DND-41 (cell line): ENCODE data around the gene HMCN2.

Experiments used
- ATAC-seq: fragments of 200-7000 bp; cut with Tn5 transposase; 3 replicates; pipeline ENCODE4 v1.9.1; 2021; ENCODE audit warnings: low read depth; ENCODE audit not compliant: insufficient read depth
- DNase-seq: peaks from one replicate; pipeline ENCODE4 v3.0.0-alpha.2; 2020
- H2AFZ ChIP-seq: 2 replicates; pipeline ENCODE4 v1.6.0; 2012; ENCODE audit warnings: low read depth, low read length
- H3K27ac ChIP-seq: 2 replicates; pipeline ENCODE4 v1.5.1; 2012; ENCODE audit warnings: low read length, inconsistent platforms
- H3K27me3 ChIP-seq: fragments of 200-600 bp; sonication (generic); 2 replicates; pipeline ENCODE4 v1.6.0; 2012; ENCODE audit warnings: low read length, mild to moderate bottlenecking, inconsistent platforms; ENCODE audit not compliant: insufficient read depth, poor library complexity
- H3K36me3 ChIP-seq: 2 replicates; pipeline ENCODE4 v1.5.1; 2012; ENCODE audit warnings: low read length, inconsistent platforms; ENCODE audit not compliant: insufficient read depth
- H3K4me1 ChIP-seq: 2 replicates; pipeline ENCODE4 v1.5.1; 2012; ENCODE audit warnings: mild to moderate bottlenecking, low read length; ENCODE audit not compliant: insufficient read depth
- H3K4me2 ChIP-seq: 2 replicates; pipeline ENCODE4 v1.6.0; 2012; ENCODE audit warnings: mild to moderate bottlenecking, moderate library complexity, low read length, inconsistent platforms; ENCODE audit not compliant: insufficient read depth
- H3K4me3 ChIP-seq, 2 experiments: fragments of 200-600 bp in 1 of 2; shearing (Covaris generic) in 1 of 2; 2 replicates each; pipeline ENCODE4 v1.5.1; 2012 to 2016; ENCODE audit warnings: inconsistent platforms in 2 of 2, low read length in 2 of 2, mild to moderate bottlenecking in 2 of 2, low read depth in 1 of 2, moderate library complexity in 1 of 2
- H3K79me2 ChIP-seq: 2 replicates; pipeline ENCODE4 v1.6.0; 2012; ENCODE audit warnings: low read length, inconsistent platforms; ENCODE audit not compliant: insufficient read depth
- H3K9ac ChIP-seq: 2 replicates; pipeline ENCODE4 v1.6.0; 2012; ENCODE audit warnings: low read depth, mild to moderate bottlenecking, inconsistent platforms, low read length, moderate library complexity
- H3K9me3 ChIP-seq: 2 replicates; pipeline ENCODE4 v1.5.1; 2012; ENCODE audit warnings: low read length, moderate library complexity, mild to moderate bottlenecking, inconsistent platforms; ENCODE audit not compliant: insufficient read depth, severe bottlenecking
- H4K20me1 ChIP-seq: 2 replicates; pipeline ENCODE4 v1.6.0; 2012; ENCODE audit warnings: low read length; ENCODE audit not compliant: insufficient read depth
- CTCF ChIP-seq: IDR thresholded peaks from 2 replicates; pipeline ENCODE4 v1.5.1; 2012; ENCODE audit warnings: borderline replicate concordance, low read length, moderate library complexity, mild to moderate bottlenecking; ENCODE audit not compliant: poor library complexity, severe bottlenecking; ENCODE audit errors: extremely low read depth
- EZH2 ChIP-seq: IDR thresholded peaks from 3 replicates; pipeline ENCODE4 v1.6.1; 2012; ENCODE audit warnings: borderline replicate concordance, low read depth, mild to moderate bottlenecking, moderate library complexity, low read length, inconsistent platforms; ENCODE audit not compliant: severe bottlenecking

HMCN2 gene

GRCh38 chr9:130235558-130236435 is 29.8 kb upstream of the HMCN2 start:
- Histone ChIP-seq H3K27ac (no peak overlapping the region), H4K20me1 (no peaks in the 10 kb centered on the region), H3K9me3 (no peaks in the 10 kb centered on the region), H2AFZ (peak overlapping the region; percentile 31; the same call in 1 of the 2 replicates), H3K79me2 (no peaks in the 10 kb centered on the region), H3K4me1 (peaks cover 7% of the 10 kb centered on the region), H3K4me2 (peak overlapping the region; percentile 41; the same call in 1 of the 2 replicates), H3K36me3 (no peaks in the 10 kb centered on the region), H3K9ac (no peak overlapping the region), H3K27me3 (no peaks in the 10 kb centered on the region), H3K4me3 (no peak overlapping the region)
- DNase-seq (peak; percentile 70), ATAC-seq (peak; percentile 71)
- TF ChIP-seq EZH2 (no peak), CTCF (peak; percentile 95)

GRCh38 chr9:130236436-130236985 is 29.0 kb upstream of the HMCN2 start:
- Histone ChIP-seq H3K4me2 (peak overlapping the region; percentile 41; the same call in 1 of the 2 replicates), H2AFZ (no peak overlapping the region), H3K27me3 (no peaks in the 10 kb centered on the region), H3K9me3 (no peaks in the 10 kb centered on the region), H3K79me2 (no peaks in the 10 kb centered on the region), H3K4me1 (peaks cover 7% of the 10 kb centered on the region), H4K20me1 (no peaks in the 10 kb centered on the region), H3K36me3 (no peaks in the 10 kb centered on the region), H3K4me3 (no peak overlapping the region), H3K9ac (no peak overlapping the region), H3K27ac (no peak overlapping the region)
- TF ChIP-seq EZH2 (no peak), CTCF (no peak)
- ATAC-seq: no peak
- DNase-seq: no peak

- ATAC-seq: no peak
- Histone ChIP-seq H3K27ac (no peak overlapping the region), H4K20me1 (no peaks in the 10 kb centered on the region)
Observed at GRCh38 chr9:130237076-130237475, 28.5 kb upstream of the HMCN2 start.

More at GRCh38 chr9:130237076-130237475, 28.5 kb upstream of the HMCN2 start:
- TF ChIP-seq CTCF: no peak
- TF ChIP-seq EZH2: no peak
- H3K4me1 ChIP-seq: peaks cover 7% of the 10 kb centered on the region
- H3K4me2 ChIP-seq: no peak overlapping the region
- H3K36me3 ChIP-seq: no peaks in the 10 kb centered on the region
- no peak overlapping the region for H3K9ac ChIP-seq
- no peak overlapping the region for H3K4me3 ChIP-seq
- H3K27me3 ChIP-seq: no peaks in the 10 kb centered on the region
- H3K9me3 ChIP-seq: no peaks in the 10 kb centered on the region
- H3K79me2 ChIP-seq: no peaks in the 10 kb centered on the region
- no peak for DNase-seq
- H2AFZ ChIP-seq: no peak overlapping the region
